PC-9 (cell line): ENCODE measurements around the gene TOPAZ1.

Experiments used
- CTCF ChIP-seq: fragments of 200-600 bp; sonication (generic); conservative IDR thresholded peaks from 2 replicates; pipeline ENCODE4 v1.6.1; 2017; ENCODE audit warnings: mixed run types, antibody characterized with exemption, mild to moderate bottlenecking, moderate library complexity
- EZH2 ChIP-seq: fragments of 200-600 bp; sonication (generic); IDR thresholded peaks from 2 replicates; pipeline ENCODE4 v1.8.0; 2017; ENCODE audit warnings: antibody characterized with exemption, low read depth

- TF ChIP-seq CTCF (no peak), EZH2 (no peak)
Measured at GRCh38 chr3:44210967-44211366, 30.7 kb upstream of the TOPAZ1 start.
